A549 (cell line): ENCODE measurements around the gene ACADSB. TPM values are rescaled to one million over a fixed set of nuclear protein-coding genes. Genes with fewer than 3 reads are reported as not detected.

Experiments used
- ATAC-seq, 2 experiments: fragments of 200-7000 bp in 1 of 2; fragments of >200 bp in 1 of 2; cut with Nextera tagmentation in 1 of 2; cut with Tn5 transposase in 1 of 2; 3 replicates each; pipeline versions ENCODE4 v1.8.0 to v1.9.1; 2018 to 2020; ENCODE audit warnings: mild to moderate bottlenecking in 1 of 2, moderate library complexity in 1 of 2
- CTCF ChIA-PET: fragments of 300-600 bp; sonication (Branson Sonifier 250); formaldehyde crosslinking; extraction: SDS; loops from one replicate; lab custom pipeline; 2021; ENCODE audit warnings: antibody characterized with exemption, inconsistent platforms; lab: Yijun Ruan, JAX
- POLR2A ChIA-PET: fragments of 350-600 bp; formaldehyde crosslinking; extraction: SDS; loops from one replicate; lab custom pipeline; 2021; ENCODE audit warnings: antibody characterized with exemption, inconsistent platforms; lab: Yijun Ruan, JAX
- DNase-seq, 2 experiments: peaks; one replicate each; pipeline versions ENCODE4 v3.0.0 to v3.0.0-alpha.2; 2011 to 2016; ENCODE audit warnings: low read depth in 1 of 2, low spot score in 1 of 2
- FAIRE-seq: peaks from 2 replicates; lab custom pipeline; 2011; peaks lifted over from hg19 to GRCh38; lab: Jason Lieb, UNC
- H3K27ac ChIP-seq, 2 experiments: fragments of >200 bp; sonication (Bioruptor Twin); formaldehyde crosslinking; 3 replicates each; pipeline ENCODE4 v1.5.1; 2016 to 2017
- H3K4me1 ChIP-seq: fragments of >200 bp; sonication (Bioruptor Twin); formaldehyde crosslinking; 3 replicates; pipeline ENCODE4 v1.6.1; 2016
- H3K4me2 ChIP-seq: fragments of >200 bp; sonication (Bioruptor Twin); formaldehyde crosslinking; 3 replicates; pipeline ENCODE4 v1.6.1; 2016
- H3K4me3 ChIP-seq: fragments of >200 bp; sonication (Bioruptor Twin); formaldehyde crosslinking; 3 replicates; pipeline ENCODE4 v1.5.1; 2016
- H3K9me3 ChIP-seq: fragments of >200 bp; sonication (Bioruptor Twin); formaldehyde crosslinking; 3 replicates; pipeline ENCODE4 v1.6.1; 2016
- CBX8 ChIP-seq: fragments of 200-600 bp; sonication (generic); IDR thresholded peaks from 2 replicates; pipeline ENCODE4 v1.6.1; 2016
- EHMT2 ChIP-seq: fragments of 200-600 bp; sonication (generic); IDR thresholded peaks from 2 replicates; pipeline ENCODE4 v1.6.1; 2016; ENCODE audit warnings: antibody characterized with exemption, low read depth, mild to moderate bottlenecking, moderate library complexity
- ESRRA ChIP-seq: fragments of 150-350 bp; IDR thresholded peaks from 2 replicates; pipeline ENCODE4 v1.6.1; 2014; ENCODE audit warnings: mild to moderate bottlenecking, low read length, borderline replicate concordance
- HOXB13 ChIP-seq: fragments of 250-450 bp; sonication (Bioruptor Pico); IDR thresholded peaks from 2 replicates; pipeline ENCODE4 v1.5.0; 2020; ENCODE audit warnings: low read depth, mild to moderate bottlenecking, moderate library complexity
- KDM1A ChIP-seq: fragments of 200-600 bp; sonication (generic); IDR thresholded peaks from 2 replicates; pipeline ENCODE4 v1.6.1; 2016; ENCODE audit warnings: low read depth, mild to moderate bottlenecking
- KDM5A ChIP-seq: fragments of 200-600 bp; sonication (generic); IDR thresholded peaks from 2 replicates; pipeline ENCODE4 v1.6.1; 2016; ENCODE audit warnings: antibody characterized with exemption, mild to moderate bottlenecking
- NFE2L2 ChIP-seq: fragments of 150-350 bp; conservative IDR thresholded peaks from 2 replicates; pipeline ENCODE4 v1.6.1; 2014; ENCODE audit warnings: low read length
- NPAS2 ChIP-seq: fragments of 250-450 bp; sonication (Bioruptor Pico); IDR thresholded peaks from 2 replicates; pipeline ENCODE4 v1.8.0; 2022; ENCODE audit warnings: mild to moderate bottlenecking, moderate library complexity, borderline replicate concordance
- PHF8 ChIP-seq: fragments of 200-600 bp; sonication (generic); IDR thresholded peaks from 2 replicates; pipeline ENCODE4 v1.6.1; 2016; ENCODE audit warnings: low read depth, mild to moderate bottlenecking, antibody characterized with exemption, moderate library complexity, borderline replicate concordance
- RARB ChIP-seq: fragments of 250-450 bp; sonication (Bioruptor Pico); IDR thresholded peaks from 2 replicates; pipeline ENCODE4 v1.8.0; 2021; ENCODE audit warnings: mild to moderate bottlenecking, moderate library complexity
- RFX5 ChIP-seq: fragments of 450-650 bp; IDR thresholded peaks from 2 replicates; pipeline ENCODE4 v1.7.1; 2014; ENCODE audit warnings: antibody characterized with exemption, mild to moderate bottlenecking, moderate library complexity
- RNF2 ChIP-seq: fragments of 200-600 bp; sonication (generic); IDR thresholded peaks from 2 replicates; pipeline ENCODE4 v1.6.1; 2016; ENCODE audit warnings: low read depth, mild to moderate bottlenecking, antibody characterized with exemption, moderate library complexity, borderline replicate concordance
- SMC3 ChIP-seq: fragments of >200 bp; sonication (Bioruptor Twin); formaldehyde crosslinking; IDR thresholded peaks from 3 replicates; pipeline ENCODE4 v1.6.1; 2018; ENCODE audit warnings: inconsistent platforms
- TP53 ChIP-seq: fragments of 250-450 bp; sonication (Bioruptor Pico); IDR thresholded peaks from 2 replicates; pipeline ENCODE4 v1.5.0; 2021; ENCODE audit warnings: mild to moderate bottlenecking, moderate library complexity
- ZFP36 ChIP-seq: fragments of 450-650 bp; IDR thresholded peaks from 2 replicates; pipeline ENCODE4 v1.6.1; 2014; ENCODE audit warnings: borderline replicate concordance; ENCODE audit not compliant: partially characterized antibody
- ZNF302 ChIP-seq: fragments of 250-450 bp; sonication (Bioruptor Pico); IDR thresholded peaks from 2 replicates; pipeline ENCODE4 v1.9.0; 2021; ENCODE audit warnings: inconsistent platforms, mild to moderate bottlenecking, moderate library complexity
- WGBS: methylation state at CpG from one replicate; pipeline ENCODE4 v1.1.6; 2017; ENCODE audit errors: missing lambda C conversion rate; 5-methylcytosine and 5-hydroxymethylcytosine counted together
- polyA plus RNA-seq, 4 experiments: library from polyadenylated mRNA; depleted of rRNA in 3 of 4; stranded (reverse); fragments of >200 nt; fragmentation: RNase III in 1 of 4; extraction: RNeasy Plus Mini Kit Qiagen cat#74134 plus additional on column Dnase treatment in 1 of 4; gene quantifications; 2 replicates in 3 of 4; 3 replicates in 1 of 4; pipeline ENCODE4 v1.2.3, GENCODE V29; 2011 to 2017
- TF ChIP-seq, protein P1 (sequence below): fragments of 200-600 bp; sonication (generic); IDR thresholded peaks from 2 replicates; pipeline ENCODE4 v1.6.1; 2016; ENCODE audit warnings: antibody characterized with exemption, mild to moderate bottlenecking, moderate library complexity
- TF ChIP-seq, protein P2 (sequence below): fragments of >200 bp; sonication (Bioruptor Twin); formaldehyde crosslinking; IDR thresholded peaks from 3 replicates; pipeline ENCODE4 v1.5.1; 2016
- TF ChIP-seq, protein P3 (sequence below): fragments of 450-650 bp; IDR thresholded peaks from 2 replicates; pipeline ENCODE4 v1.6.1; 2014; ENCODE audit warnings: antibody characterized with exemption
- TF ChIP-seq, protein P4 (sequence below): IDR thresholded peaks from 2 replicates; pipeline ENCODE4 v1.6.1; 2012
- TF ChIP-seq, protein P5 (sequence below): fragments of 250-450 bp; sonication (Bioruptor Pico); IDR thresholded peaks from 2 replicates; pipeline ENCODE4 v1.5.0; 2020; ENCODE audit warnings: low read depth, mild to moderate bottlenecking, moderate library complexity
- TF ChIP-seq, protein P6 (sequence below): fragments of 250-450 bp; sonication (Bioruptor Pico); IDR thresholded peaks from 2 replicates; pipeline ENCODE4 v1.5.0; 2021; ENCODE audit warnings: mild to moderate bottlenecking, moderate library complexity, borderline replicate concordance

Gene ACADSB
- polyA plus RNA-seq, 2 of the 4 experiments (the other 2 are of a cell fraction) = 8.5 to 18.5 TPM

DNA sequence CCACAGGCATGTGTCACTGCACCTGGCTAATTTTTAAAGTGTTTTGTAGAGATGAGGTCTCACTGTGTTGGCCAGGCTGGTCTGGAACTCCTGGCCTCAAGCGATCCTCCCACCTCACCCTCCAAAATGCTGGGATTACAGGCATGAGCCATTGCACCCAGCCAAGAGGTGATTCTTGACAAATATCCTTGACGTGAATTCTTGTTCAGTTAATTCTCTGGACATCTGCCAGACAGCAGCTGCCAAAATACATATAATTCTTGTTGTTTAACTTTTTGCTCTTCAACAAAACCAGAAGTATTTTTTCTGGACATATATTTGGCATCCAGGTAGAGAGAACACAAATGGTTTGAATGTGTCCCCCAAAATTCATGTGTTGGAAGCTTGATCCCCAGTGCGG is 3.2 kb downstream of the ACADSB start (continued):
- TF ChIP-seq, protein P1, sequence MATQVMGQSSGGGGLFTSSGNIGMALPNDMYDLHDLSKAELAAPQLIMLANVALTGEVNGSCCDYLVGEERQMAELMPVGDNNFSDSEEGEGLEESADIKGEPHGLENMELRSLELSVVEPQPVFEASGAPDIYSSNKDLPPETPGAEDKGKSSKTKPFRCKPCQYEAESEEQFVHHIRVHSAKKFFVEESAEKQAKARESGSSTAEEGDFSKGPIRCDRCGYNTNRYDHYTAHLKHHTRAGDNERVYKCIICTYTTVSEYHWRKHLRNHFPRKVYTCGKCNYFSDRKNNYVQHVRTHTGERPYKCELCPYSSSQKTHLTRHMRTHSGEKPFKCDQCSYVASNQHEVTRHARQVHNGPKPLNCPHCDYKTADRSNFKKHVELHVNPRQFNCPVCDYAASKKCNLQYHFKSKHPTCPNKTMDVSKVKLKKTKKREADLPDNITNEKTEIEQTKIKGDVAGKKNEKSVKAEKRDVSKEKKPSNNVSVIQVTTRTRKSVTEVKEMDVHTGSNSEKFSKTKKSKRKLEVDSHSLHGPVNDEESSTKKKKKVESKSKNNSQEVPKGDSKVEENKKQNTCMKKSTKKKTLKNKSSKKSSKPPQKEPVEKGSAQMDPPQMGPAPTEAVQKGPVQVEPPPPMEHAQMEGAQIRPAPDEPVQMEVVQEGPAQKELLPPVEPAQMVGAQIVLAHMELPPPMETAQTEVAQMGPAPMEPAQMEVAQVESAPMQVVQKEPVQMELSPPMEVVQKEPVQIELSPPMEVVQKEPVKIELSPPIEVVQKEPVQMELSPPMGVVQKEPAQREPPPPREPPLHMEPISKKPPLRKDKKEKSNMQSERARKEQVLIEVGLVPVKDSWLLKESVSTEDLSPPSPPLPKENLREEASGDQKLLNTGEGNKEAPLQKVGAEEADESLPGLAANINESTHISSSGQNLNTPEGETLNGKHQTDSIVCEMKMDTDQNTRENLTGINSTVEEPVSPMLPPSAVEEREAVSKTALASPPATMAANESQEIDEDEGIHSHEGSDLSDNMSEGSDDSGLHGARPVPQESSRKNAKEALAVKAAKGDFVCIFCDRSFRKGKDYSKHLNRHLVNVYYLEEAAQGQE = no peak
- TF ChIP-seq, protein P2, sequence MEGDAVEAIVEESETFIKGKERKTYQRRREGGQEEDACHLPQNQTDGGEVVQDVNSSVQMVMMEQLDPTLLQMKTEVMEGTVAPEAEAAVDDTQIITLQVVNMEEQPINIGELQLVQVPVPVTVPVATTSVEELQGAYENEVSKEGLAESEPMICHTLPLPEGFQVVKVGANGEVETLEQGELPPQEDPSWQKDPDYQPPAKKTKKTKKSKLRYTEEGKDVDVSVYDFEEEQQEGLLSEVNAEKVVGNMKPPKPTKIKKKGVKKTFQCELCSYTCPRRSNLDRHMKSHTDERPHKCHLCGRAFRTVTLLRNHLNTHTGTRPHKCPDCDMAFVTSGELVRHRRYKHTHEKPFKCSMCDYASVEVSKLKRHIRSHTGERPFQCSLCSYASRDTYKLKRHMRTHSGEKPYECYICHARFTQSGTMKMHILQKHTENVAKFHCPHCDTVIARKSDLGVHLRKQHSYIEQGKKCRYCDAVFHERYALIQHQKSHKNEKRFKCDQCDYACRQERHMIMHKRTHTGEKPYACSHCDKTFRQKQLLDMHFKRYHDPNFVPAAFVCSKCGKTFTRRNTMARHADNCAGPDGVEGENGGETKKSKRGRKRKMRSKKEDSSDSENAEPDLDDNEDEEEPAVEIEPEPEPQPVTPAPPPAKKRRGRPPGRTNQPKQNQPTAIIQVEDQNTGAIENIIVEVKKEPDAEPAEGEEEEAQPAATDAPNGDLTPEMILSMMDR = no peak
- no peak for TF ChIP-seq EHMT2
- TF ChIP-seq NFE2L2 = no peak

DNA sequence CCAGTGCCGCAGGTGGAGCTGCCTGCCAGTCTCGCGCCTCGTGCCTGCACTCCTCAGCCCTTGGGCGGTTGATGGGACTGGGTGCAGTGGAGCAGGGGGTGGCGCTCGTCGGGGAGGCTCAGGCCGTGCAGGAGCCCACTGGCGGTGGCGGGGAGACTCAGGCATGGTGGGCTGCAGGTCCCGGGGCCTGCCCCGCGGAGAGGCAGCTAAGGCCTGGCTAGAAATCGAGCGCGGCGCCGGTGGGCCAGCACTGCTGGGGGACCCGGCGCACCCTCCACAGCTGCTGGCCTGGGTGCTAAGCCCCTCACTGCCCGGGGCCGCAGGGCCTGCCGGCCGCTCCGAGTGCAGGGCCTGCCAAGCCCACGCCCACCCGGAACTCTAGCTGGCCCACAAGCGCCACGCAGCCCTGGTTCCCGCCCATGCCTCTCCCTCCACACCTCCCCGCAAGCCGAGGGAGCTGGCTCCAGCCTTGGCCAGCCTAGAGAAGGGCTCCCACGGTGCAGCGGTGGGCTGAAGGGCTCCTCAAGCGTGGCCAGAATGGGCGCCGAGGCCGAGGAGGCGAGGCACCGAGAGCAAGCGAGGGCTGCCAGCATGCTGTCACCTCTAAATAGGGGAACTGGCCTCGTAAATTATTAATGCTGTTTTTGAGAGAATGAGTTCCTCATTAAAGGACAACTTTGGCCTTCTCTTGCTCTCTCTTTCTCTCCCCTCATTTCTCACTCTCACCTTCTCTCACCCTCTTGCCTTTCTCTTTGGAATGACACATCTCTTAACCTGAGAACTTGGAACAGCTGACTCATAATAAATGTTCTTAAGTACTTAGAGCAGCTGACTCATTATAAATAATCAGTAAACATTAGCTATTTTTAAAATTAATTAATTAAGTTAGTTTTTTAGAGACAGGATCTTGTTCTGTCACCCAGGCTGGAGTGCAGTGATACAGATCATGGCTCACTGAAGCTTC is 4.9 kb downstream of the ACADSB start:
- POLR2A ChIA-PET = no interaction called here
- TF ChIP-seq ZFP36 (no peak), CBX8 (no peak), RFX5 (no peak), PHF8 (no peak)
- TF ChIP-seq, all 56 proteins: peak for 0
- CTCF ChIA-PET = interaction anchor here (1.1 to 1.5 kb wide), 3 partner anchors 8 to 30 kb away, joined by 3 to 4 read pairs (median 3); no protein-coding TSS in a partner anchor

DNA sequence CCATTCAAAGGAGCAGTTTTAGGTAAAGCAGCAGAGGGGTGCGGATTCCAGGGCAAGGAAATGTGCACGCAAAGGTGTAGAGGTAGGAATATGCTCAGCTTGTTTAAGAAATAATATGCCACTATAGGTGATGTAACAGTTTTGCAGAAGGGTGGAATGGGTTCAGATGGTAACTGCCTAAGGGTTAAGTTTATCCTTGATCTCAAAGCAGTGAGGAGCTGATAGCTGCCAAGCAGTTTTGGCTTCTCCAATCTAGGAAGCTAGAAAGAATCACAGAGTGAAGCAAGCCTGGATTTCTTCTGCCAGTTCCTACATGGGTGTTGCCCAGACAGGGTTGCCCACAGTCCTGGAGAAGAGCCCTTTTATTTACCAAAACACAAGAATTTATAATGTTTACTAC is 6.0 kb downstream of the ACADSB start:
- no peak for TF ChIP-seq ESRRA
- TF ChIP-seq, protein P3, sequence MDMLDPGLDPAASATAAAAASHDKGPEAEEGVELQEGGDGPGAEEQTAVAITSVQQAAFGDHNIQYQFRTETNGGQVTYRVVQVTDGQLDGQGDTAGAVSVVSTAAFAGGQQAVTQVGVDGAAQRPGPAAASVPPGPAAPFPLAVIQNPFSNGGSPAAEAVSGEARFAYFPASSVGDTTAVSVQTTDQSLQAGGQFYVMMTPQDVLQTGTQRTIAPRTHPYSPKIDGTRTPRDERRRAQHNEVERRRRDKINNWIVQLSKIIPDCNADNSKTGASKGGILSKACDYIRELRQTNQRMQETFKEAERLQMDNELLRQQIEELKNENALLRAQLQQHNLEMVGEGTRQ = no peak
- TF ChIP-seq KDM1A = no peak
- TF ChIP-seq NPAS2 (CRISPR knock-in tag) = no peak
- no peak for TF ChIP-seq ZNF302 (CRISPR knock-in tag)
- TF ChIP-seq HOXB13 (CRISPR knock-in tag) = no peak
- TF ChIP-seq TP53 (CRISPR knock-in tag) = no peak
- no peak for TF ChIP-seq SMC3
- no peak for TF ChIP-seq RARB (CRISPR knock-in tag)
- TF ChIP-seq, protein P4, sequence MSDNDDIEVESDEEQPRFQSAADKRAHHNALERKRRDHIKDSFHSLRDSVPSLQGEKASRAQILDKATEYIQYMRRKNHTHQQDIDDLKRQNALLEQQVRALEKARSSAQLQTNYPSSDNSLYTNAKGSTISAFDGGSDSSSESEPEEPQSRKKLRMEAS = no peak
- TF ChIP-seq, protein P5, sequence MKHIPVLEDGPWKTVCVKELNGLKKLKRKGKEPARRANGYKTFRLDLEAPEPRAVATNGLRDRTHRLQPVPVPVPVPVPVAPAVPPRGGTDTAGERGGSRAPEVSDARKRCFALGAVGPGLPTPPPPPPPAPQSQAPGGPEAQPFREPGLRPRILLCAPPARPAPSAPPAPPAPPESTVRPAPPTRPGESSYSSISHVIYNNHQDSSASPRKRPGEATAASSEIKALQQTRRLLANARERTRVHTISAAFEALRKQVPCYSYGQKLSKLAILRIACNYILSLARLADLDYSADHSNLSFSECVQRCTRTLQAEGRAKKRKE (CRISPR knock-in tag) = no peak
- no peak for TF ChIP-seq RNF2
- TF ChIP-seq KDM5A = no peak
- TF ChIP-seq, protein P6, sequence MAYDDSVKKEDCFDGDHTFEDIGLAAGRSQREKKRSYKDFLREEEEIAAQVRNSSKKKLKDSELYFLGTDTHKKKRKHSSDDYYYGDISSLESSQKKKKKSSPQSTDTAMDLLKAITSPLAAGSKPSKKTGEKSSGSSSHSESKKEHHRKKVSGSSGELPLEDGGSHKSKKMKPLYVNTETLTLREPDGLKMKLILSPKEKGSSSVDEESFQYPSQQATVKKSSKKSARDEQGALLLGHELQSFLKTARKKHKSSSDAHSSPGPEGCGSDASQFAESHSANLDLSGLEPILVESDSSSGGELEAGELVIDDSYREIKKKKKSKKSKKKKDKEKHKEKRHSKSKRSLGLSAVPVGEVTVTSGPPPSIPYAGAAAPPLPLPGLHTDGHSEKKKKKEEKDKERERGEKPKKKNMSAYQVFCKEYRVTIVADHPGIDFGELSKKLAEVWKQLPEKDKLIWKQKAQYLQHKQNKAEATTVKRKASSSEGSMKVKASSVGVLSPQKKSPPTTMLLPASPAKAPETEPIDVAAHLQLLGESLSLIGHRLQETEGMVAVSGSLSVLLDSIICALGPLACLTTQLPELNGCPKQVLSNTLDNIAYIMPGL = no peak
- Histone ChIP-seq H3K9me3 (no peaks in the 10 kb centered on the region), H3K27ac (no peak overlapping the region), H3K4me1 (0 out of 3 replicates have a peak, but pooled peaks cover 1% of the 10 kb centered on the region), H3K4me3 (no peak overlapping the region), H3K4me2 (no peak overlapping the region)
- POLR2A ChIA-PET = no interaction called here
- no peak for ATAC-seq
- no peak for DNase-seq
- 93% methylated on average over 2 of the region's 2 CpGs for WGBS
- no peak for FAIRE-seq
- CTCF ChIA-PET = interaction anchor here (1.2 to 1.5 kb wide), 2 partner anchors 28 to 887 kb away, joined by 3 read pairs; no protein-coding TSS in a partner anchor

More for the DNA sequence above, 4.9 kb downstream of the ACADSB start:
- Histone ChIP-seq H3K9me3 (no peaks in the 10 kb centered on the region), H3K27ac (no peak overlapping the region), H3K4me1 (no peaks in the 10 kb centered on the region), H3K4me3 (no peak overlapping the region), H3K4me2 (no peak overlapping the region)
- 96% methylated on average over 31 of the region's 43 CpGs for WGBS
- FAIRE-seq (no peak), ATAC-seq (no peak), DNase-seq (no peak)
